Measurements from ENCODE around the gene FBXO30.

The FBXO30 gene

GRCh38 chr6:145848541-145848940 is 33.9 kb upstream of the FBXO30 start:
- ChIA-PET POLR2A (interaction anchor here (0.6 kb wide), 1 partner anchor 97 kb away, joined by 3 read pairs; no protein-coding TSS in a partner anchor), CTCF (no interaction called here)
- no peak for TF ChIP-seq HDGF (IDR thresholded peaks at IDR 0.05; ENCODE audit: borderline replicate concordance)
- TF ChIP-seq FOXK2 (IDR thresholded peaks at IDR 0.05) = no peak
- TF ChIP-seq SP1 (IDR thresholded peaks at IDR 0.05) = no peak
- no peak for TF ChIP-seq BHLHE40 (IDR thresholded peaks at IDR 0.05; ENCODE audit: borderline replicate concordance)
- no peak for TF ChIP-seq ZNF384 (IDR thresholded peaks at IDR 0.05)
- TF ChIP-seq ELF4 (IDR thresholded peaks at IDR 0.05) = no peak
- no peak for TF ChIP-seq FOXM1 (IDR thresholded peaks at IDR 0.05; ENCODE audit: borderline replicate concordance)
- TF ChIP-seq TARDBP (IDR thresholded peaks at IDR 0.05) = no peak
- TF ChIP-seq FOXA1 (IDR thresholded peaks at IDR 0.05) = no peak
- no peak for TF ChIP-seq LEF1 (IDR thresholded peaks at IDR 0.05; ENCODE audit: borderline replicate concordance)
- TF ChIP-seq SUZ12 (IDR thresholded peaks at IDR 0.05) = no peak
- TF ChIP-seq L3MBTL2 (conservative IDR thresholded peaks at IDR 0.05) = no peak
- TF ChIP-seq NFRKB (IDR thresholded peaks at IDR 0.05) = no peak
- TF ChIP-seq CTBP1 (IDR thresholded peaks at IDR 0.05; ENCODE audit: borderline replicate concordance) = no peak
- no peak for DNase-seq (ENCODE audit: extremely low spot score)

GRCh38 chr6:145845557-145845956 is 31.0 kb upstream of the FBXO30 start:
- CTCF ChIA-PET = interaction anchor here (0.5 kb wide), 1 partner anchor 200 kb away, joined by 4 read pairs; no protein-coding TSS in a partner anchor
- no peak for TF ChIP-seq ARNT (IDR thresholded peaks at IDR 0.05)
- TF ChIP-seq ZNF384 (IDR thresholded peaks at IDR 0.05) = no peak
- TF ChIP-seq SUZ12 (IDR thresholded peaks at IDR 0.05) = no peak
- TF ChIP-seq HDGF (IDR thresholded peaks at IDR 0.05; ENCODE audit: borderline replicate concordance) = no peak
- TF ChIP-seq FOXM1 (IDR thresholded peaks at IDR 0.05; ENCODE audit: borderline replicate concordance) = no peak
- TF ChIP-seq ELF4 (IDR thresholded peaks at IDR 0.05) = no peak
- TF ChIP-seq NFRKB (IDR thresholded peaks at IDR 0.05) = no peak
- no peak for TF ChIP-seq CTBP1 (IDR thresholded peaks at IDR 0.05; ENCODE audit: borderline replicate concordance)
- no peak for TF ChIP-seq FOXK2 (IDR thresholded peaks at IDR 0.05)
- no peak for TF ChIP-seq L3MBTL2 (conservative IDR thresholded peaks at IDR 0.05)
- POLR2A ChIA-PET = no interaction called here
- no peak for DNase-seq (ENCODE audit: extremely low spot score)

- no peak for DNase-seq (ENCODE audit: extremely low spot score)
- ChIA-PET POLR2A (no interaction called here), CTCF (no interaction called here)
- no peak for TF ChIP-seq ELF4 (IDR thresholded peaks at IDR 0.05)
- TF ChIP-seq HDGF (IDR thresholded peaks at IDR 0.05; ENCODE audit: borderline replicate concordance) = no peak
- no peak for TF ChIP-seq L3MBTL2 (conservative IDR thresholded peaks at IDR 0.05)
- no peak for TF ChIP-seq FOXM1 (IDR thresholded peaks at IDR 0.05; ENCODE audit: borderline replicate concordance)
- TF ChIP-seq PKNOX1 (IDR thresholded peaks at IDR 0.05) = no peak
- TF ChIP-seq LEF1 (IDR thresholded peaks at IDR 0.05; ENCODE audit: borderline replicate concordance) = no peak
- TF ChIP-seq ZNF384 (IDR thresholded peaks at IDR 0.05) = no peak
- no peak for TF ChIP-seq TARDBP (IDR thresholded peaks at IDR 0.05)
- no peak for TF ChIP-seq FOXK2 (IDR thresholded peaks at IDR 0.05)
- no peak for TF ChIP-seq SUZ12 (IDR thresholded peaks at IDR 0.05)
- TF ChIP-seq SP1 (IDR thresholded peaks at IDR 0.05) = no peak
- no peak for TF ChIP-seq FOXA1 (IDR thresholded peaks at IDR 0.05)
- no peak for TF ChIP-seq ARNT (IDR thresholded peaks at IDR 0.05)
- TF ChIP-seq BHLHE40 (IDR thresholded peaks at IDR 0.05; ENCODE audit: borderline replicate concordance) = no peak
- no peak for TF ChIP-seq CTBP1 (IDR thresholded peaks at IDR 0.05; ENCODE audit: borderline replicate concordance)
- TF ChIP-seq NFRKB (IDR thresholded peaks at IDR 0.05) = no peak
Measured at GRCh38 chr6:145844933-145845540, 30.4 kb upstream of the FBXO30 start.

GRCh38 chr6:145842693-145843546 is 28.3 kb upstream of the FBXO30 start:
- DNase-seq (ENCODE audit: extremely low spot score) = no peak
- CTCF ChIA-PET = no interaction called here
- TF ChIP-seq BHLHE40 (IDR thresholded peaks at IDR 0.05; ENCODE audit: borderline replicate concordance) (no peak), PKNOX1 (IDR thresholded peaks at IDR 0.05) (no peak), L3MBTL2 (conservative IDR thresholded peaks at IDR 0.05) (no peak), ELF4 (IDR thresholded peaks at IDR 0.05) (no peak), ZNF384 (IDR thresholded peaks at IDR 0.05) (no peak), FOXK2 (IDR thresholded peaks at IDR 0.05) (no peak), FOXM1 (IDR thresholded peaks at IDR 0.05; ENCODE audit: borderline replicate concordance) (no peak), TARDBP (IDR thresholded peaks at IDR 0.05) (no peak)
- POLR2A ChIA-PET = interaction anchor here (1.9 kb wide), 1 partner anchor 28 kb away, joined by 10 read pairs; the partner anchor contains the start of gene FBXO30

- TF ChIP-seq NFRKB (IDR thresholded peaks at IDR 0.05) (no peak), FOXK2 (IDR thresholded peaks at IDR 0.05) (no peak)
- POLR2A ChIA-PET = interaction anchor here (1.9 kb wide), 1 partner anchor 27 kb away, joined by 10 read pairs; the partner anchor contains the start of gene FBXO30
- DNase-seq (ENCODE audit: extremely low spot score) = no peak
- CTCF ChIA-PET = no interaction called here
Measured at GRCh38 chr6:145841668-145842067, 27.1 kb upstream of the FBXO30 start.

GRCh38 chr6:145839653-145840052 is 25.1 kb upstream of the FBXO30 start:
- no peak for DNase-seq (ENCODE audit: extremely low spot score)
- CTCF ChIA-PET = no interaction called here
- TF ChIP-seq LEF1 (IDR thresholded peaks at IDR 0.05; ENCODE audit: borderline replicate concordance) (no peak), L3MBTL2 (conservative IDR thresholded peaks at IDR 0.05) (no peak)
- POLR2A ChIA-PET = no interaction called here

All from HEK293T (cell line).